SU-DHL-6 (cell line): ENCODE measurements around the gene MBD3L3.
"Not testable (repeated sequence)": the region's sequence is repeated elsewhere in the genome, so short reads cannot be mapped to it uniquely, and the experiment has no call there.

Experiments used
- H2AFZ ChIP-seq: fragments of 200-600 bp; sonication (generic); 2 replicates; pipeline ENCODE4 v1.6.1; 2014; ENCODE audit warnings: low read depth, mild to moderate bottlenecking, moderate library complexity, mixed read lengths, antibody characterized with exemption, low read length; ENCODE audit not compliant: severe bottlenecking
- H3F3A ChIP-seq: fragments of 200-600 bp; shearing (Covaris generic); 2 replicates; pipeline ENCODE4 v1.6.0; 2016; ENCODE audit warnings: antibody characterized with exemption, mild to moderate bottlenecking; ENCODE audit not compliant: insufficient read depth
- H3K27ac ChIP-seq: fragments of 200-600 bp; sonication (generic); 2 replicates; pipeline ENCODE4 v1.5.1; 2016; ENCODE audit warnings: low read depth, mild to moderate bottlenecking, low read length, moderate library complexity, mixed read lengths
- H3K27me3 ChIP-seq: fragments of 200-600 bp; sonication (generic), shearing (Covaris generic); 2 replicates; pipeline ENCODE4 v1.6.0; 2014; ENCODE audit warnings: mild to moderate bottlenecking, low read length
- H3K36me3 ChIP-seq: fragments of 200-600 bp; sonication (generic); 2 replicates; pipeline ENCODE4 v1.6.1; 2014; ENCODE audit warnings: mild to moderate bottlenecking, low read length, mixed read lengths
- H3K4me2 ChIP-seq: fragments of 300-600, 200-600 bp; shearing (Covaris generic), sonication (generic); 2 replicates; pipeline ENCODE4 v1.6.0; 2014; ENCODE audit warnings: low read length, low read depth, mild to moderate bottlenecking; ENCODE audit not compliant: poor library complexity, severe bottlenecking
- H3K4me3 ChIP-seq: fragments of 200-600 bp; sonication (generic); 2 replicates; pipeline ENCODE4 v1.5.1; 2014; ENCODE audit warnings: antibody characterized with exemption, low read length, mild to moderate bottlenecking, mixed read lengths; ENCODE audit not compliant: insufficient read depth, poor library complexity, severe bottlenecking
- H3K79me2 ChIP-seq: fragments of 200-600 bp; sonication (generic); 2 replicates; pipeline ENCODE4 v1.6.1; 2014; ENCODE audit warnings: mild to moderate bottlenecking, low read length, moderate library complexity; ENCODE audit not compliant: insufficient read depth
- H3K9ac ChIP-seq: fragments of 200-600 bp; sonication (generic); 2 replicates; pipeline ENCODE4 v1.7.0; 2014; ENCODE audit warnings: mild to moderate bottlenecking, low read length
- H3K9me2 ChIP-seq: fragments of 200-600 bp; sonication (generic); replicated peaks from 2 replicates; pipeline ENCODE4 v1.6.1; 2014; ENCODE audit warnings: low read length; ENCODE audit not compliant: insufficient read depth
- H3K9me3 ChIP-seq: fragments of 200-600 bp; sonication (generic); 2 replicates; pipeline ENCODE4 v1.6.1; 2014; ENCODE audit warnings: low read length, mixed read lengths; ENCODE audit not compliant: insufficient read depth
- H4K20me1 ChIP-seq: fragments of 200-600 bp; sonication (generic); 2 replicates; pipeline ENCODE4 v1.6.1; 2014; ENCODE audit warnings: low read depth, mild to moderate bottlenecking, antibody characterized with exemption, low read length, moderate library complexity, mixed read lengths
- CTCF ChIP-seq: fragments of 200-600 bp; sonication (generic); IDR thresholded peaks from one replicate; pipeline ENCODE4 v1.5.1; 2017; ENCODE audit warnings: antibody characterized with exemption, mild to moderate bottlenecking, low read length, moderate library complexity; ENCODE audit not compliant: insufficient read depth, poor library complexity, severe bottlenecking
- EZH2phosphoT487 ChIP-seq: fragments of 200-600 bp; sonication (generic), shearing (Covaris generic); conservative IDR thresholded peaks from 2 replicates; pipeline ENCODE4 v1.6.1; 2018; ENCODE audit warnings: mild to moderate bottlenecking, antibody characterized with exemption, low read length, moderate library complexity, mixed read lengths

MBD3L3 gene

GRCh38 chr19:7063339-7063738 is 4.9 kb upstream of the MBD3L3 start:
- TF ChIP-seq CTCF (no peak), EZH2phosphoT487 (no peak)

GRCh38 chr19:7059977-7060376 is 1.5 kb upstream of the MBD3L3 start:
- H3F3A ChIP-seq, H3K79me2 ChIP-seq, H3K27ac ChIP-seq, H4K20me1 ChIP-seq, H3K4me3 ChIP-seq, H3K4me2 ChIP-seq, H2AFZ ChIP-seq, H3K36me3 ChIP-seq, H3K9ac ChIP-seq, H3K9me3 ChIP-seq, H3K9me2 ChIP-seq, H3K27me3 ChIP-seq: not testable (repeated sequence)

More at GRCh38 chr19:7063339-7063738, 4.9 kb upstream of the MBD3L3 start:
- Histone ChIP-seq H2AFZ (no peak overlapping the region), H3K9me2 (no peaks in the 10 kb centered on the region), H4K20me1 (no peaks in the 10 kb centered on the region), H3K9me3 (no peaks in the 10 kb centered on the region), H3F3A (peaks cover 6% of the 10 kb centered on the region), H3K9ac (no peak overlapping the region), H3K27ac (no peak overlapping the region), H3K4me3 (no peak overlapping the region), H3K4me2 (no peak overlapping the region), H3K27me3 (no peaks in the 10 kb centered on the region), H3K36me3 (no peaks in the 10 kb centered on the region), H3K79me2 (no peaks in the 10 kb centered on the region)

DNA sequence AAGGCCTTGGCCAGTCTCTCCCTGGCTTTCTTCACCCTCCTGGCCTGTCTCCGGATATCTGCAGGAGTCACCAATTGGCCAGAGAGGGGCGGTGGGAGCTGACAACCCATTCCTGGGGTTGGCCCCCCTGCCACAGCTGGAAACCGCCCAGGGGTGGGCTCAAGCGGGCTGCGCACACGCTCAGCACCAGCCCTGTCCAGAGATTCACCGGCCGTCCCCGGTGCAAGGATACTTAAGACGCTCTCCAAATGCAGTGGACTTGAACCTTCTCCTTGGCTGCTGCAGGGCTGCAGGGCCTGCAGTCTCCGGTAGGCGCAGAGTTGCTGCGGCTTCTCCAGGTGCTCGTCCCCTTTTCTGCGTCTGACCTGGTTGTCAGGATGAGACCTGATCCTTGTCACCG is 2.1 kb downstream of the MBD3L3 start:
- H3K27ac ChIP-seq, H2AFZ ChIP-seq, H3K4me2 ChIP-seq, H3K36me3 ChIP-seq, H3K9me2 ChIP-seq, H4K20me1 ChIP-seq, H3K79me2 ChIP-seq, H3F3A ChIP-seq, H3K9me3 ChIP-seq, H3K4me3 ChIP-seq, H3K9ac ChIP-seq, H3K27me3 ChIP-seq: not testable (repeated sequence)

- not testable (repeated sequence) for H3K27ac ChIP-seq, H3K4me2 ChIP-seq, H3F3A ChIP-seq, H3K4me3 ChIP-seq, H2AFZ ChIP-seq, H3K9me2 ChIP-seq, H3K36me3 ChIP-seq, H3K79me2 ChIP-seq, H3K27me3 ChIP-seq, H3K9me3 ChIP-seq, H4K20me1 ChIP-seq, H3K9ac ChIP-seq
These were observed 2.8 kb downstream of the MBD3L3 start for GRCh38 chr19:7055679-7056078.

DNA sequence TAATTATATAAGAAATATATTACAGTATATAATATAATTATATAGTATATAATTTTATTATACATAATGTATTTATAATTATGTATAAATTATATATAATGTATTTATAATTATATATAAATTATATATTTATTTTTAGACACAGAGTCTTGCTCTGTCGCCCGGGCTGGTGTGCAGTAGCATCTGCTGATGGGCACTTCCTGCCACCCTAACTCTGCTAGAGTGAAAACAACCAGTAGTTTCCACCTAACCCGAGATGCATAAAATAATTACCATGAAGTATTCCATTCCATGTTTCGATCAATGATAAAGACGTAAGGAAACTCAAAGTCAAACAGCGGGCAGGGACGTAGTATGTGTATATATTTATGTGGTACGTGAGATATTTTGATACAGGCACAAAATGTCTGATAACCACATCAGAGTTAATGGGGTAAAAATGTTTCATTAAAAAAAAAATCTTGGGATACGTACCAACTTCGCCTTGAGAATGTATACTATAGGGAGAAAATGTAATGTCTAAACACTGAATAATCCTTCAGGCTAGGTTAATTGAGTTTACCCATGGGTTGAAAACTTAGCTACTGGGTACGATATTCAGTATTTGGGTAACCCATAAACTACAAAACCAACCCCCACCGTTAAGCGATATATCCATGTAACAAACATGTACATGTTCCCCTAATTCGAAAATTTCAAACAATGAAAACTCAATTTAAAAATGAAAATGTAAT is 3.7 kb downstream of the MBD3L3 start:
- not testable (repeated sequence) for H2AFZ ChIP-seq, H3K79me2 ChIP-seq, H3K36me3 ChIP-seq, H3K4me3 ChIP-seq, H3K27me3 ChIP-seq, H4K20me1 ChIP-seq, H3K9me3 ChIP-seq, H3K9ac ChIP-seq, H3K4me2 ChIP-seq, H3K27ac ChIP-seq, H3K9me2 ChIP-seq, H3F3A ChIP-seq

DNA sequence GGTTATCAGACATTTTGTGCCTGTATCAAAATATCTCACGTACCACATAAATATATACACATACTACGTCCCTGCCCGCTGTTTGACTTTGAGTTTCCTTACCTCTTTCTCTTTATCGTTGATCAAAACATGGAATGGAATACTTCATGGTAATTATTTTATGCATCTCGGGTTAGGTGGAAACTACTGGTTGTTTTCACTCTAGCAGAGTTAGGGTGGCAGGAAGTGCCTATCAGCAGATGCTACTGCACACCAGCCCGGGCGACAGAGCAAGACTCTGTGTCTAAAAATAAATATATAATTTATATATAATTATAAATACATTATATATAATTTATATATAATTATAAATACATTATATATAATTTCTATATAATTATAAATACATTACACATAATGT is 5.6 kb downstream of the MBD3L3 start:
- H3K4me2 ChIP-seq, H3K9ac ChIP-seq, H3K36me3 ChIP-seq, H3K27ac ChIP-seq, H3K27me3 ChIP-seq, H3K9me3 ChIP-seq, H4K20me1 ChIP-seq, H3F3A ChIP-seq, H3K9me2 ChIP-seq, H3K4me3 ChIP-seq, H2AFZ ChIP-seq, H3K79me2 ChIP-seq: not testable (repeated sequence)

GRCh38 chr19:7051421-7051820 is 7.1 kb downstream of the MBD3L3 start:
- not testable (repeated sequence) for H3K4me2 ChIP-seq, H3K79me2 ChIP-seq, H4K20me1 ChIP-seq

More at GRCh38 chr19:7051421-7051820, 7.1 kb downstream of the MBD3L3 start:
- H3K9ac ChIP-seq, H3K9me3 ChIP-seq, H3K27ac ChIP-seq, H3K4me3 ChIP-seq, H2AFZ ChIP-seq, H3K9me2 ChIP-seq, H3K27me3 ChIP-seq, H3F3A ChIP-seq, H3K36me3 ChIP-seq: not testable (repeated sequence)
